Mucosa of stomach (tissue), 1 donor: Measurements from ENCODE around the gene CRACDL.
A peak's percentile ranks its signal among the peaks of the same experiment; 100 is the strongest.

Source experiments
- H3K27me3 ChIP-seq: one replicate; pipeline ENCODE4 v1.7.0; 2013; ENCODE audit warnings: mild to moderate bottlenecking, low read length; ENCODE audit not compliant: control insufficient read depth, insufficient read depth
- H3K36me3 ChIP-seq: one replicate; pipeline ENCODE4 v1.7.0; 2013; ENCODE audit warnings: low read length; ENCODE audit not compliant: control insufficient read depth, insufficient read depth
- H3K4me1 ChIP-seq: one replicate; pipeline ENCODE4 v1.7.0; 2013; ENCODE audit warnings: mild to moderate bottlenecking, low read length; ENCODE audit not compliant: control insufficient read depth, insufficient read depth
- H3K4me3 ChIP-seq: one replicate; pipeline ENCODE4 v1.7.0; 2013; ENCODE audit warnings: low read length
- H3K9ac ChIP-seq: one replicate; pipeline ENCODE4 v1.7.0; 2013; ENCODE audit warnings: mild to moderate bottlenecking, low read length, moderate library complexity
- H3K9me3 ChIP-seq: one replicate; pipeline ENCODE4 v1.7.0; 2013; ENCODE audit warnings: mild to moderate bottlenecking, low read length, moderate library complexity; ENCODE audit not compliant: control insufficient read depth
- donor health status: Pancreatic carcinoma.

CRACDL gene

GRCh38 chr2:98822301-98823164 is 113.5 kb downstream of the CRACDL start:
- H3K9ac ChIP-seq, result peak overlapping the region; percentile 34
- H3K36me3 ChIP-seq, result peaks cover 11% of the 10 kb centered on the region
- no peaks in the 10 kb centered on the region for H3K27me3 ChIP-seq
- no peak overlapping the region for H3K4me3 ChIP-seq
- no peaks in the 10 kb centered on the region for H3K9me3 ChIP-seq
- no peaks in the 10 kb centered on the region for H3K4me1 ChIP-seq

- H3K36me3 ChIP-seq, result peaks cover 11% of the 10 kb centered on the region
- H3K27me3 ChIP-seq, result no peaks in the 10 kb centered on the region
- no peak overlapping the region for H3K4me3 ChIP-seq
- no peak overlapping the region for H3K9ac ChIP-seq
- no peaks in the 10 kb centered on the region for H3K4me1 ChIP-seq
- no peaks in the 10 kb centered on the region for H3K9me3 ChIP-seq
These were observed 114.3 kb downstream of the CRACDL start for GRCh38 chr2:98821629-98822135.

DNA sequence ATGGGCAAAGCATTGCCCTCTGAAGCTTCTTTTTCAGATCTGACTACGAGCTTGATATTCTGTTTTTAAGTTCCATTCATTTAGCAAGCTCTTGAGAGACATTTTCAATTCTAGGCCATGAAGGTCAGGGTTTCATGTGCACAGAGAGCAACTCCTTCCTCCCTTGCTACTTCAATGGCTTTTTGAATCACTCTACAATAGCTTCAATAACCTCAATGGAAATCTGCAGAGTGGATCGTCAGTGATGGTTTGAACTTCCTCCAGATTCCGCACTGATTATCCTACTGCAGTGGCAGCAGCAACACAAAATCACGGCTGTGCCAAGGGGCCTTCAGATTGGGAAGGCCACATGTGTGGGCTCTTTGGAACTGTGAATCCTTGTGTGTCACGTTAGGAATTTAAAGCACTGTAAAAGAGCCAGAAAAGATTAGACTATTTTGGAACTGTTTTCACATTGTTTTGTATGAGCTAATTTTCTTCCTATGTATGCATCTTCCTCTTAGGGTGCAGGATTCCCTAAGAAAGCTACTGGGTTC is 116.7 kb downstream of the CRACDL start:
- Histone ChIP-seq H3K27me3 (no peaks in the 10 kb centered on the region), H3K9me3 (no peaks in the 10 kb centered on the region), H3K36me3 (no peaks in the 10 kb centered on the region), H3K4me1 (no peaks in the 10 kb centered on the region), H3K4me3 (no peak overlapping the region), H3K9ac (no peak overlapping the region)

- H3K36me3 ChIP-seq, result no peaks in the 10 kb centered on the region
- no peak overlapping the region for H3K9ac ChIP-seq
- no peaks in the 10 kb centered on the region for H3K4me1 ChIP-seq
- H3K4me3 ChIP-seq, result no peak overlapping the region
- no peaks in the 10 kb centered on the region for H3K27me3 ChIP-seq
- H3K9me3 ChIP-seq, result no peaks in the 10 kb centered on the region
These were observed 117.9 kb downstream of the CRACDL start for GRCh38 chr2:98818164-98818563.

DNA sequence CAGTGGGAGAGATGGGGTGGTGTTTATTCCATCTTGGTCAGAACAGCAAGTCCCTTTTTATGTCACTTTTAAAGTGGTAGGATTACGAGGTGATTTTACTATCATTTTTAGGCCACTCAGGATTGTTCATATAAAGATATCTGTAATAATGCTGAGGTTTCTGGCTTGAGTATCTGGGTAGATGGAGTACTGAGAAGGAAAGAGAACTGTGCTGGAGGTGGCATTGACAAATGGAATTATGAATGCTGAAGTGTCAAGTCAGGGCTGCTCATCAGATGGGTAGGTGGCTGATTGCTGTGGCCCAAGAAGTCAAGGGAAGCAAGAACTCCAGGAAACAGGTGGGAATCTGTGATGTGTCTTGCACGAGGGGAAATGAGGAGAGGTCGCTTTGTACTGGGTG is 119.7 kb downstream of the CRACDL start:
- Histone ChIP-seq H3K27me3 (no peaks in the 10 kb centered on the region), H3K4me3 (no peak overlapping the region), H3K9me3 (no peaks in the 10 kb centered on the region), H3K9ac (no peak overlapping the region), H3K36me3 (no peaks in the 10 kb centered on the region), H3K4me1 (no peaks in the 10 kb centered on the region)

DNA sequence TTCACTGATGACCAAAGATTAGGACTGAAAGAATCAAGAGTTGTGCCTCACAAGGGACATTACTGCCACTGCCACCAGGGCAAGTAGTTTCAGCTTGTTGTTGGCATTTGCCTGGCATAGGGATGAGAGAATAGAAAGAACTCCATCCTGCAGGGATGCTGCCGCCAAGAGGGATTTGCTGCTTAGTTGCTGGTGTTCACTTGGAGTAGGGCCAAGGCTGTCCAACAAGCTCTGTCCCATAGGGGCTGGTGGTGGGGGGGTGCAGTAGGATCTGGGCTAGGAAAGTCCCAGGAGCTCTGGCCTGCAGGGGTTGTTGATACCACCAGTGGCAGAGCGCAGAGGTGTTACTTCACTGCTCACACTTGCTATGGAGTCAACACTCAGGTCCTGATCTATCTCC is 120.2 kb downstream of the CRACDL start:
- no peaks in the 10 kb centered on the region for H3K36me3 ChIP-seq
- no peaks in the 10 kb centered on the region for H3K4me1 ChIP-seq
- no peaks in the 10 kb centered on the region for H3K9me3 ChIP-seq
- H3K9ac ChIP-seq, result no peak overlapping the region
- H3K4me3 ChIP-seq, result no peak overlapping the region
- H3K27me3 ChIP-seq, result no peaks in the 10 kb centered on the region

GRCh38 chr2:98811766-98812165 is 124.3 kb downstream of the CRACDL start:
- Histone ChIP-seq H3K27me3 (no peaks in the 10 kb centered on the region), H3K9ac (no peak overlapping the region), H3K4me1 (no peaks in the 10 kb centered on the region), H3K36me3 (no peaks in the 10 kb centered on the region), H3K4me3 (no peak overlapping the region), H3K9me3 (no peaks in the 10 kb centered on the region)

DNA sequence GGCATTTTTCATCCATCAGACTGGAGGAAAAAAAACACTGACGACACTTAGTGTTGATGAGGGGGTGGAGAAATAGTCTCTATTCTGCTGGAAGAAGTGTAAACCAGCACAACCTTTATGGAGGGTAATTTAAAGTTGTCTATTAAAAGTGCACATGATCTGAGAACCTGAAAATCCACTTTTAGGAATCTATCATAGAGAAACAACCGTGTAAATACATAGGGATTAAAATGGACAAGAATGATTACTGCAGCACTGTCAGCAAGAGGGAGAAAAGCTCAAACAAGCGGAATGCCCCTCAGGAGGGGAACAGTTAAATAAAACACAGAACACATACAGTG is 125.5 kb downstream of the CRACDL start:
- Histone ChIP-seq H3K36me3 (no peaks in the 10 kb centered on the region), H3K27me3 (no peaks in the 10 kb centered on the region), H3K9me3 (no peaks in the 10 kb centered on the region), H3K4me1 (no peaks in the 10 kb centered on the region), H3K9ac (no peak overlapping the region), H3K4me3 (no peak overlapping the region)

DNA sequence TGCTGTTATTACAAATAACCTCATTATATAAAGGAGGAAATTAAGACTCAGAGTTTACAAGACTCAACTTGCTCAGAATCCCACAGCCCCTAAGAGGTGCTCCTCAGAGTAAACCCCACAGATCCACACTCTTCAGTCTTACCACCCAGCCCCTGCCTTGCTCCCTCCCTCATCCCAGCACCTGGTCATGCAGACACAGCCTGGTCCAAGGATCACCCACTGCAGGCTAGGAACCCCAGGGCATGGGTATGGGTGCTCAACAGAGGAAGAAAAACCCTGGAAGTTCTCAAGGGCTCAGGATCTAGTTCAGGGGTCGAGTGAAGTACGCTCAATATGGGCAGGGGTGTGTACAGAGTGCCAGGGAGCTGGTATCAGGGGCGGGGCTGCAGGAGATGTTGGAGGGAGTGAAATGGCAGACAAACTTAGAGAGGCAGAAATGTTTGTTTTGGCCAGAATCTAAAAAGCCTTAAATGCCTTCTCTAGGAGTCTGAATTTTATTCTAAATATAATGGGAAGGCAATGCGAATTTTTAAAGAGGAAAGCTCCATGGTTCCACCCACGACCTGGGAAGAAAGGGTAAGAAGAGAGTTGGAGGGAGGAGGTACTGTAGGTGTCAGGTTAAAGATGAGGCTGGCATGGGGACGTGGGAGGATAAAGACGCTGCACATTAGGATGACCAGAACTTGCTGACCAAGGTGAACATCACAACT is 126.0 kb downstream of the CRACDL start:
- H3K9me3 ChIP-seq, result no peaks in the 10 kb centered on the region
- H3K36me3 ChIP-seq, result no peaks in the 10 kb centered on the region
- H3K4me3 ChIP-seq, result no peak overlapping the region
- no peak overlapping the region for H3K9ac ChIP-seq
- H3K4me1 ChIP-seq, result no peaks in the 10 kb centered on the region
- H3K27me3 ChIP-seq, result no peaks in the 10 kb centered on the region

DNA sequence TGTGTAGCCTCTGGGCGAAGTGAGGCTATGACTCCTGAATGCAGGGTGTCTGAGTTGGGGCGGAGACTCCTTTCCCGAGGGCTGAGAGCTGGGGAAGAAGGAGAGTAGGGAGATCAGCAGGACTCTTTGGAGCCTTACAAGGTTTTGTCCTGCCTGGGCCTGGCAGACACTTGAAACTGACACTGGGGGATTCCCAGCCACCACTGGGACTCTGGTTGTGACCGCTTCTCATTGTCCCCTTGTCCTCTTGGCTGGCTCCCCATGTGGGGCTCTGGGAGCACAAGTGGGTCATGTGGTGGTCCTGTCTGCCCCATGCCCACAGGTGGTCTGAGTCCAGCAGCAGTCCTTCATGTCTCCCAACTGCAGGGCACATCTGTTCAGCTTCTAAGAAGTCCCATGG is 126.9 kb downstream of the CRACDL start:
- no peak overlapping the region for H3K9ac ChIP-seq
- H3K4me1 ChIP-seq, result no peaks in the 10 kb centered on the region
- no peaks in the 10 kb centered on the region for H3K27me3 ChIP-seq
- H3K36me3 ChIP-seq, result no peaks in the 10 kb centered on the region
- H3K4me3 ChIP-seq, result no peak overlapping the region
- no peaks in the 10 kb centered on the region for H3K9me3 ChIP-seq

GRCh38 chr2:98808546-98808945 is 127.5 kb downstream of the CRACDL start:
- no peaks in the 10 kb centered on the region for H3K4me1 ChIP-seq
- no peaks in the 10 kb centered on the region for H3K9me3 ChIP-seq
- no peak overlapping the region for H3K9ac ChIP-seq
- no peak overlapping the region for H3K4me3 ChIP-seq
- H3K36me3 ChIP-seq, result no peaks in the 10 kb centered on the region
- H3K27me3 ChIP-seq, result no peaks in the 10 kb centered on the region

DNA sequence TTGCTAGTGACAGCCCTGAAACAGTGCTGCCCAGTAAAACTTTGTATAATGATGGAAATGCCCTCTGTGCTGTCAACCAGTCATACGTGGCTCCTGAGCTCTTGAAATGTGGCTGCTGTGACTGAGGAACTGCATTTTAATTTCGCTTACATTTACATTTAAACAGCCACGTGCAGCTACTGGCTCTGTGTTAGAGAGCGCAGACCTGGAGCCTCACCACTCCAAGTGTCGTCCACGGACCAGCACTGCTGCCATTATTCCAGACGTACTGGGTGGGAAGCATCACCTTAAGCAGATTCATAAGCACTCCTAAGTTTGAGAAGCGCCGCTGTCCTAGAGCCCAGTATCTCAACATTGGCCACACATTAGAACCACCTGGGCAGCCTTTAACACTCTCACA is 128.1 kb downstream of the CRACDL start:
- H3K9ac ChIP-seq, result no peak overlapping the region
- H3K9me3 ChIP-seq, result no peaks in the 10 kb centered on the region
- no peaks in the 10 kb centered on the region for H3K4me1 ChIP-seq
- no peaks in the 10 kb centered on the region for H3K36me3 ChIP-seq
- no peaks in the 10 kb centered on the region for H3K27me3 ChIP-seq
- no peak overlapping the region for H3K4me3 ChIP-seq
